Peyer's patch (tissue), 4 donors: ENCODE data around the gene IGF1R.

ENCODE experiments used
- CTCF ChIP-seq, 6 experiments: fragments of 450-650 bp in 4 of 6; fragments of 200-600 bp in 2 of 6; sonication (generic) in 1 of 6; IDR thresholded peaks; one replicate each; pipeline ENCODE4 v1.5.1; 2017 to 2019; ENCODE audit warnings: antibody characterized with exemption in 6 of 6, mild to moderate bottlenecking in 3 of 6, moderate library complexity in 1 of 6
- POLR2A ChIP-seq, 2 donors: fragments of 450-650 bp; IDR thresholded peaks; one replicate each; pipeline ENCODE4 v1.5.1; 2017; ENCODE audit warnings: antibody characterized with exemption in 2 of 2, mild to moderate bottlenecking in 2 of 2, moderate library complexity in 2 of 2

GRCh38 chr15:98980899-98981228, 332.5 kb downstream of the IGF1R start:
- TF ChIP-seq CTCF (IDR thresholded peaks at IDR 0.05) (no peak), POLR2A (IDR thresholded peaks at IDR 0.05) (no peak)
